Left renal pelvis (tissue), 4 donors: ENCODE results near the gene PHOSPHO2. TPM values are rescaled to one million over a fixed set of nuclear protein-coding genes. Genes with fewer than 3 reads are reported as not detected.

ENCODE experiments used
- polyA plus RNA-seq, 4 donors: library from polyadenylated mRNA; unstranded; fragments of 120-200 nt; gene quantifications; one replicate each; pipeline ENCODE4 v1.2.1, GENCODE V29; 2013; ENCODE audit not compliant: insufficient read length in 4 of 4

The PHOSPHO2 gene
- polyA plus RNA-seq, 4 donors, result 9.6 to 18.5 (median 13.2) TPM

Other genes starting within 250 kb of the PHOSPHO2 start
- 10 to 100 TPM; 10.9 to 15.7 (median 13.6) TPM for gene BBS5, start 215.0 kb upstream of the PHOSPHO2 start, polyA plus RNA-seq
- gene KLHL41, start 184.8 kb upstream of the PHOSPHO2 start, polyA plus RNA-seq, result 1 to 10 TPM in 3 of 4 donors, under 1 TPM in 1; 0.99 to 1.7 (median 1.4) TPM
- 10 to 100 TPM; 12.1 to 47.7 (median 35.8) TPM for gene FASTKD1, start 120.6 kb upstream of the PHOSPHO2 start, polyA plus RNA-seq
- gene PPIG, start 110.1 kb upstream of the PHOSPHO2 start, polyA plus RNA-seq, result 100 to 1,000 TPM in 1 of 4 donors, 10 to 100 TPM in 3; 71.3 to 108 (median 92.1) TPM
- 1 to 10 TPM in 3 of 4 donors, under 1 TPM in 1; 0.94 to 3.4 (median 2.5) TPM for gene CFAP210, start 64 bp upstream of the PHOSPHO2 start, polyA plus RNA-seq
- 10 to 100 TPM; 20.0 to 39.2 (median 33.1) TPM for gene KLHL23, start 39.4 kb downstream of the PHOSPHO2 start, polyA plus RNA-seq
- gene SSB, start 104.4 kb downstream of the PHOSPHO2 start, polyA plus RNA-seq, result 100 to 1,000 TPM; 129 to 230 (median 191) TPM
- gene METTL5, start 130.4 kb downstream of the PHOSPHO2 start, polyA plus RNA-seq, result 10 to 100 TPM; 37.3 to 60.3 (median 46.5) TPM
- 10 to 100 TPM; 39.4 to 44.2 (median 40.9) TPM for gene UBR3, start 133.0 kb downstream of the PHOSPHO2 start, polyA plus RNA-seq